Uterus (tissue), 2 donors: Measurements from ENCODE around the gene EXOC3L2.

Experiments used
- POLR2A ChIP-seq, 2 donors: fragments of 450-650 bp; IDR thresholded peaks; one replicate each; pipeline ENCODE4 v1.6.1; 2016; ENCODE audit warnings: antibody characterized with exemption in 2 of 2, mild to moderate bottlenecking in 1 of 2, moderate library complexity in 1 of 2
- TF ChIP-seq, protein P1 (sequence below), 4 experiments: fragments of 200-600 bp in 2 of 4; fragments of 450-650 bp in 2 of 4; sonication (generic) in 2 of 4; IDR thresholded peaks; one replicate each; pipeline ENCODE4 v1.5.1; 2016 to 2019; ENCODE audit warnings: antibody characterized with exemption in 4 of 4, mild to moderate bottlenecking in 2 of 4, moderate library complexity in 1 of 4

DNA sequence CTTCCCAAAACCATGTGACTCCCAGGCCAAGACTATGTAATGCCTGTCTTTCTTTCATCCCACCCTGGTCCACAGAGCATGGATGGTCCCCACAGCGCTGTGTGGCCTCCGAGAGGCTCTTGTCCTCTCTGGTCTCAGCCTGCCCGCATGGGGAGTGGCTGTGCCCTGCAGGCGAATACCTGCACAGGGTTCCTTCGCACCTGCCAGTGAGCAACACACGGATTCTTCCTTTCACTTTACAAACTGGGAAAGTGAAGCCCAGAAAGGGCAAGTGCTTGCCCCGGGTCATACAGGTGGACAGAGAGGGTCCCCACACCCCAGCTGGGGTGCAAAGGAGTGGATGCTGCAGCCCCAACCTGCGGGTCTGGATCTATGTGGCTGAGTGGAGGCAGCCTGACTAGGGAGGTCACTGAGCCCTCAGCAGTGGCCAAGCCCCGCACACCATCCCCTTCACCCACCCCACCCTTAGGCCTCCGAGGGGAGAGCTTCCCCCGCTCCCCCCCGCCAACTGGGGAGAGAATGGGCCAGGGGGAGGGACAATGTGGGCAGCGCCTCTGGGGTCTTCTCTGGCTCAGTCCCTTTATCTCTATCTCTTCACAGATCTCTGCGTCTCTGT is 5.1 kb upstream of the EXOC3L2 start:
- TF ChIP-seq, protein P1, sequence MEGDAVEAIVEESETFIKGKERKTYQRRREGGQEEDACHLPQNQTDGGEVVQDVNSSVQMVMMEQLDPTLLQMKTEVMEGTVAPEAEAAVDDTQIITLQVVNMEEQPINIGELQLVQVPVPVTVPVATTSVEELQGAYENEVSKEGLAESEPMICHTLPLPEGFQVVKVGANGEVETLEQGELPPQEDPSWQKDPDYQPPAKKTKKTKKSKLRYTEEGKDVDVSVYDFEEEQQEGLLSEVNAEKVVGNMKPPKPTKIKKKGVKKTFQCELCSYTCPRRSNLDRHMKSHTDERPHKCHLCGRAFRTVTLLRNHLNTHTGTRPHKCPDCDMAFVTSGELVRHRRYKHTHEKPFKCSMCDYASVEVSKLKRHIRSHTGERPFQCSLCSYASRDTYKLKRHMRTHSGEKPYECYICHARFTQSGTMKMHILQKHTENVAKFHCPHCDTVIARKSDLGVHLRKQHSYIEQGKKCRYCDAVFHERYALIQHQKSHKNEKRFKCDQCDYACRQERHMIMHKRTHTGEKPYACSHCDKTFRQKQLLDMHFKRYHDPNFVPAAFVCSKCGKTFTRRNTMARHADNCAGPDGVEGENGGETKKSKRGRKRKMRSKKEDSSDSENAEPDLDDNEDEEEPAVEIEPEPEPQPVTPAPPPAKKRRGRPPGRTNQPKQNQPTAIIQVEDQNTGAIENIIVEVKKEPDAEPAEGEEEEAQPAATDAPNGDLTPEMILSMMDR (IDR thresholded peaks at IDR 0.05) = no peak
- TF ChIP-seq POLR2A (IDR thresholded peaks at IDR 0.05) = no peak
